Motor neuron (in vitro differentiated cells): ENCODE measurements around the gene RAN. TPM values are rescaled to one million over a fixed set of nuclear protein-coding genes. Genes with fewer than 3 reads are reported as not detected.
A peak's percentile ranks its signal among the peaks of the same experiment; 100 is the strongest.

Source experiments
- ATAC-seq, 8 experiments: fragments of 200-7000 bp; cut with Tn5 transposase; replicated peaks in 6 of 8; 2 replicates each; pipeline ENCODE4 v1.8.0; 2021; ENCODE audit warnings: mild to moderate bottlenecking in 8 of 8, moderate library complexity in 8 of 8
- H3K27ac ChIP-seq, 2 donors: fragments of 250-450 bp; sonication (Bioruptor Pico); 2 replicates each; pipeline ENCODE4 v1.9.0; 2021; ENCODE audit warnings: antibody characterized with exemption in 2 of 2, mild to moderate bottlenecking in 2 of 2, moderate library complexity in 1 of 2
- H3K4me1 ChIP-seq, 2 donors: fragments of 250-450 bp; sonication (Bioruptor Pico); replicated peaks in 1 of 2; 2 replicates each; pipeline ENCODE4 v1.6.1; 2021; ENCODE audit warnings: antibody characterized with exemption in 2 of 2, mild to moderate bottlenecking in 2 of 2, moderate library complexity in 1 of 2
- H3K4me3 ChIP-seq, 5 donors: fragments of 250-450 bp; sonication (Bioruptor Pico); 2 replicates each; pipeline ENCODE4 v1.9.0; 2021; ENCODE audit warnings: antibody characterized with exemption in 5 of 5, mild to moderate bottlenecking in 5 of 5, moderate library complexity in 4 of 5
- WGBS, 10 experiments: fragments of 450-650 bp; shearing (Covaris generic); methylation state at CpG; one replicate each; pipeline ENCODE4 v1.0.0; 2022; 5-methylcytosine and 5-hydroxymethylcytosine counted together
- in situ Hi-C, 9 experiments: fragments of 400-800 bp; cut with MboI; loops; one replicate each; pipeline ENCODE4 v1.15.0; 2021; ENCODE audit warnings: low sequenced_read_pairs in 9 of 9, low pct_unique_long_range_greater_than_20kb in 2 of 9; ENCODE audit not compliant: unreplicated experiment in 9 of 9
- total RNA-seq, 8 experiments: library from RNA; unstranded; fragments of 300-600 nt; gene quantifications; 2 replicates each; pipeline versions ENCODE4 v1.2.3 to v1.2.4, GENCODE V29; 2022

The RAN gene
- total RNA-seq = 100 to 1,000 TPM; 162 to 797 (median 416) TPM

DNA sequence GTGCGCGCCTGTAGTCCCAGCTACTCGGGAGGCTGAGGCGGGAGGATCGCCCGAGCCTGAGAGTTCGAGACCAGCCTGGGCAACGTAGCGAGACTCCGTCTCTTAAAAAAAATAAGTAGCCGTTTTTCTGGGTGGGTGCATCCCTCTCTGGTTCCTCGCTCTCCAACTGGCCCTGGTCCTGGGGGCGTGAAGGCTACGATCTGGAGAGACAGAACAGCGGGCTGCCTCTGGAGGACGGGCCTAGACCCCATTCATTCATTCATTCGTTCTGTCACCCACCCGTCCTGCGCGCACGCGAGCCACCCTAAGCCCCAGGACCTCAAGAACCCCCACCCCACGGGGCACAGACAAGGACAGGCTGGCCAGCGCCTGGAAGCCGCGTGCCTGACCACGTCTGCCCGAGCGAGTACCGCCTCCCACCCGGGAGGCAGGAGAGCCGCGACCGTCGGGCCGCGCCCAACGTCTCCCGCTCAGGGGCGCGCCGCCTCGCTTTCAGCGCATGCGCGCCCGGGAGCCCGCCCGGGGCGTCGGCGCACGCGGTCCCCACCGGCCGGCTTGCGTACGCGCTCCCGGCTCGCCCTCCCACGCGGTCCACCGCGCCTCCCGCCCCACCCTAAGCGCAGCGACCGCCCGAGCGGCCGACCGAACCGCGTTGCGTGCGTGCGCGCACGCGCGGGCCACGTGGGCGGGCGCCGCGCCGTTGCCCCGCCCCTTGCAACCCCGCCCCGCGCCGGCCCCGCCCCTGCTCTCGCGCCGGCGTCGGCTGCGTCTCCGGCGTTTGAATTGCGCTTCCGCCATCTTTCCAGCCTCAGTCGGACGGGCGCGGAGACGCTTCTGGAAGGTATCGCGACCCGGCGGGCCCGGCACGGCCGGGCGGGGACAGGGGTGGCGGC, at the start of gene RAN:
RAN (plus strand) TSS at position 781 of the 893 bp plus-strand sequence. CDS start 528 bp downstream, outside the sequence.
- Histone ChIP-seq H3K4me1 (peaks cover 10 to 21% of the 10 kb centered on the region in 2 donors), H3K27ac (peak within 1 kb of the TSS; percentile 93 to 95), H3K4me3 (peak within 1 kb of the TSS; percentile 72 to 86 (median 76))
- ATAC-seq = peak; percentile 70 to 88 (median 85)
- in situ Hi-C loops = no loop called here
- 0 to 80% (median 6%) methylated on average over 1 to 13 of the region's 118 CpGs; no CpG with 5 or more reads in 4 of the 10 experiments for WGBS, 10 experiments

DNA sequence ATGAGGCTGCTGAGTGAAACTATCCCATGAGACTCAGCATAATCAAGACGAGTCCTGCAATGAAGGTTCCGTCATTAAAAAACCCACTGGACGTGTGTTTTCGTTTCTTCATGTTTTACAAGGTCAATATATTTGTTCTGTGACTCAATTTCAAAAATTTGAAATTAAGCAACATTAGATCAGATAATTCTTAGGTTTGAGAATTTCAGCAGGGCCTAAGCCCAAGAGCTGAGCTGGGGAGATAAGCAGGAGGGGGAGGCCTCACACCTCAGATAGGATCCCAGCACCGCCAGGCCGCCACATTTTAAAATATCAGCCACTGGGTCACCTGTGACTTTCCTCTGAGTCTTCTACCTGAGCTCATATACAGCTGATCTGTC, 46.1 kb upstream of the RAN start:
- no peak for ATAC-seq
- 60 to 100% (median 92%) methylated on average over 1 to 5 of the region's 6 CpGs; no CpG with 5 or more reads in 1 of the 10 experiments for WGBS, 10 experiments
- no peak overlapping the region for H3K27ac ChIP-seq
- in situ Hi-C loops = no loop called here
- H3K4me1 ChIP-seq = peaks cover 0 to 3% of the 10 kb centered on the region in 2 donors
- no peak overlapping the region for H3K4me3 ChIP-seq

DNA sequence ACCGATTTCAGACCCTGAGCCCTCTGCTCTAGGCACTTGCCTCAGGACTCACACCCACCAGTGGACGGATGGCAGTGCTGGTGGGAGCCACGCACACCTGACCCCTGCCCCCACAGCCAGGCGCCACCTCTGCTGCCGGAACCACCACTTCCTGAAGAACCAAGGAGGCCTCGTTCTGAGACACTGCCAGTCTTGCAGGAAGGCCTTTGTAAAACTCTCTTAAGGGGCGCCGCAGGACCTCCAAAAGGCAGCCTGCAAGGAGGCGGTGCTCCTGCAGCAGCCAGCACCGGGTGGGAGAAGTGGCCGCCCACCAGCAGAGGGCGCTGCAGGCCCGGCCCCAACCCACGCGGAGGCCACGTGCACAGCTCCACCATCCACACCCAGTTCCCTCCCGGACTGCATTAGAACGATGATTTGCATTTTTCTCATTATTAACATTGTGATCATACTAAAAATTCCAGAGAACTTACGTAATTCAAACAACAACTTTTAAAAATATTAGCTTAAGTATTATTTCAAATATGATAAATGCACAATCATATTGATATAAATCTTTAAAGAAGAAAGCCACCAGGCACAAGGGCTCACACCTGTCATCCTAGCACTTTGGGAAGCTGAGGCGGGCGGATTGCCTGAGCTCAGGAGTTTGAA, 45.6 kb upstream of the RAN start:
- Histone ChIP-seq H3K4me3 (no peak overlapping the region), H3K4me1 (peaks cover 0 to 3% of the 10 kb centered on the region in 2 donors), H3K27ac (no peak overlapping the region)
- in situ Hi-C loops = no loop called here
- 70 to 100% (median 100%) methylated on average over 1 to 12 of the region's 21 CpGs; no CpG with 5 or more reads in 1 of the 10 experiments for WGBS, 10 experiments
- ATAC-seq = peak in 6 of 8 experiments; percentile 29 to 95 (median 77)

DNA sequence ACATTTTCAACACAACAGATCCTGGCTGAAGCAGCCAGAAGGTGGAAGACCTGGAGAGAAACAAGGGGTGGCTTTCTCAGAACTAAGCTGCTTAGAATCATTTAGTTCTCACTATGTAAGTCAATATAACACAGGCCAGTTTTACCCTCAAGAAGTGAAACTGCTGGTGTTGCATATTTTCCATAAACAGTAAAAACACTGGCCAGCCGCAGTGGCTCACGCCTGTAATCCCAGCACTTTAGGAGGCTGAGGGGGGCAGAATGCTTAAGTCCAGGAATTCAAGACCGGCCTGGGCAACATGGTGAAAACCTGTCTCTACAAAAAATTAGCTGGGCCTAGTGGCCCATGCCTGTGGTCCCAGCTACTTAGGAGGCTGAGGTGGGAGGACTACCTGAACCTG, 44.4 kb upstream of the RAN start:
- 0 to 100% (median 40%) methylated on average over 1 to 3 of the region's 3 CpGs; no CpG with 5 or more reads in 7 of the 10 experiments for WGBS, 10 experiments
- Histone ChIP-seq H3K4me3 (no peak overlapping the region), H3K4me1 (peaks cover 7 to 8% of the 10 kb centered on the region in 2 donors), H3K27ac (no peak overlapping the region)
- ATAC-seq = peak in 2 of 8 experiments; percentile 25 to 60
- in situ Hi-C loops = no loop called here

DNA sequence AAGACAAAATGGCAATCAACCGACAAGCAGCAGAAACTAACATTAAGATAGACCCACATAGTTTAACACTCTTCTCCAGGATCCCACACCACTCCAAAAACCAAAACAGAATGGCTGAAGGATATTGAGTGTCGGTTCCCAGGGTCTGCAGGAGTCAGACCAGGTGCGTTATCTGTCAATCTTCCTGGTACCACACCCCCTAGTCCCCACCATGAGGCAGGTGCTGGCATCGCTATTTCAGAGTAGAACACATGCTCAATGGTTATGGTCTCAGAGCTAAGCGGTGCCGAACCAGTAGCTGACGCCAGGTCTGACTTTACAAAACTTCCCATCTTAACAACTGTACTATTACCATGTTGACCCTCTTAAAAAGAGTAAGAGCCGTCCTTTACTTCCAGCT, 43.0 kb upstream of the RAN start:
- WGBS, 10 experiments = 57 to 100% (median 83%) methylated on average over 1 to 6 of the region's 8 CpGs; no CpG with 5 or more reads in 3 of the 10 experiments
- no peak overlapping the region for H3K27ac ChIP-seq
- in situ Hi-C loops = no loop called here
- no peak for ATAC-seq
- H3K4me3 ChIP-seq = no peak overlapping the region
- H3K4me1 ChIP-seq = peaks cover 15 to 17% of the 10 kb centered on the region in 2 donors

DNA sequence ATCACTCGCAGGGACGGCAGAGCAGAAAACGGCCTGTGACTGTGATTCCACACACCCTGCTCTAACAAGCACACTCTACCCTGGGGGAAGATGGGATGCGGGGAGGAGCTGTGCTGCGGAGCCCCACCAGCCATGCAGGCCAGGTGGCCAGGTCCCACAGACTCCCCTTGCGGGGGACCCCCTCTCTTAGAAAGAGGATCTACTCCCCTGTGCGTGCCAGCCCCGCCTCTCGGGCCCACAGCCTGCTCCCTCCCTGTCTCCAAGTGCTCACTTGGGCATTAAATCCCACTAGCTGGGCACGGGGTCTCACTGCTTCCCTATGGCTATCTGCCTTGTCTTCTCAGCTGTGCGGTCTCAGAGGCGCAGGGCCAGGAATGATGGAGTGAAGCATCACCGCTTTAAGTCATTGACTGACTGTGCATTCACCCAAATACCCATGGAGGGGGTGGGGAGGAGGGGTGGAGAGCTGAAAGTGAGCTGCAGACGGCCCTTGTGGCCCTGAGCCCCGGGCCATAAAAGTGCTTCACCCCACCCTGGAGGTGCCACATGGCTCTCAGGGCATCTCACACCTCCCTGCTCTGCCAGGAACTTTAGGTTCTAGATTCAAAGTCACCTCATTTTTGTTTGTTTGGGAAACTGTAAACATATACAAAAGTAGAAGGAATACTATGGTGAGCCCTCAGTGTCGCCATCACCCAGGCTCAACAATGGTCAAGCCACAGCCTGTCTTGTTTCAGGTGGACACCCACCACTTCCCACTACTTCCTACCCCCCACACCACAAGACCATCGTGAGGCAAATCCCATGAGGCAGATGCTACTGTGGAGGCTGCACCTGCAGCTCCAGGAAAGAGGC, 42.2 kb upstream of the RAN start:
- Histone ChIP-seq H3K4me1 (peaks cover 15 to 17% of the 10 kb centered on the region in 2 donors), H3K4me3 (no peak overlapping the region), H3K27ac (no peak overlapping the region)
- ATAC-seq = peak in 3 of 8 experiments; percentile 9 to 26 (median 17)
- 43 to 100% (median 84%) methylated on average over 1 to 6 of the region's 17 CpGs; no CpG with 5 or more reads in 4 of the 10 experiments for WGBS, 10 experiments
- in situ Hi-C loops = no loop called here

DNA sequence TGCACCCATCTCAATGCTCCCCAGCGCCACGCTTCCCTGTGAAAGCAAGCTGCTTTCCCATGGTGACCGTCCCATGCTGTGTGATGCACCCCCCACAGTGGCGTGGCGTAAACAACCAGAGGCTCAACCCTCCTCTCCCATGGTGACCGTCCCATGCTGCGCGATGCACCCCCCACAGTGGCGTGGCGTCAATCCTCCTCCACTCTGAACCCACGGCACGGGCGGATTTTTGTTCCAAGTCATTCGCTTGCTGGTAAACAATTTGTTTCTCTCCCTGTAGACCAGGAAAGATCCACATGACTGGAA, 41.7 kb upstream of the RAN start:
- no peak overlapping the region for H3K4me3 ChIP-seq
- peaks cover 20 to 23% of the 10 kb centered on the region in 2 donors for H3K4me1 ChIP-seq
- H3K27ac ChIP-seq = no peak overlapping the region
- 77 to 100% (median 87%) methylated on average over 3 to 9 of the region's 14 CpGs; no CpG with 5 or more reads in 3 of the 10 experiments for WGBS, 10 experiments
- in situ Hi-C loops = no loop called here
- ATAC-seq = peak in 1 of 8 experiments; percentile 25

DNA sequence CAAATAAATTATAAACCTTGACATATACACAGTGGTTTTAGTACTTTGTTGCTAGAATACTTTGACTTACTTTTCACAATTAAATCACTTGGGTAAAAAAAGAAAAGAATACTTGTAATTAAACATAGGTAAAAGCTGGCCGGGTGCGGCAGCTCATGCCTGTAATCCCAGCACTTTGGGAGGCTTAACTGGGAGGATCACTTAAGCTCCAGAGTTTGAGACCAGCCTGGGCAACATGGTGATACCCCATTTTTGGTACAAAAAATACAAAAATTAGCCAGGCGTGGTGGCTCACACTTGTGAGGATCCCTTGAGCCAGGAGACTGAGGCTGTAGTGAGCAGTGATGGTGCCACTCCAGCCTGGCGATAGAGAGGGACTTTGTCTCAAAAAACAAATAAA, 40.6 kb upstream of the RAN start:
- Histone ChIP-seq H3K27ac (no peak overlapping the region), H3K4me1 (peaks cover 20 to 29% of the 10 kb centered on the region in 2 donors), H3K4me3 (no peak overlapping the region)
- in situ Hi-C loops = no loop called here
- no peak for ATAC-seq
- 87 to 100% (median 96%) methylated on average over 1 to 4 of the region's 4 CpGs; no CpG with 5 or more reads in 2 of the 10 experiments for WGBS, 10 experiments

DNA sequence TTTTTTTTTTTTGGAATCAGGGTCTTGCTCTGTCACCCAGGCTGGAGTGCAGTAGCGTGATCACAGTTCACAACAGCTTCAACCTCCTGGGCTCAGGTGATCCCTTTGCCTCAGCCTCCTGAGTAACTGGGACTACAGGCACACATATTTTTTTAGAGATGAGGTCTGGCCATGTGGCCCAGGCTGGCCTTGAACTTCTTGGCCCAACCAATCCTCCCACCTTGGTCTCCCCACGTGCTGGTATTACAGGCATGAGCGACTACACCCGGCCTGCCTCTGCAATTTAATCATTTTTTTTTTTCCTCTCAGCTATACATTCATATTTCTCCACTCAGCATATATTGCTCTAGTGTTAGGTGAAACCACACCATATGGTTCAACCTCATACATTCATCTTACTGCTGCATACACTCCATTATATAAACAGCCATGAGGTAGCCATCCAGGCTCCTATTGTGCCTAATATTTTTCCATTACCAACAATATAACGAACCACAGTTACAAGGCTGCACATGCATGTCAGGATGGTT, 39.9 kb upstream of the RAN start:
- H3K4me1 ChIP-seq = peaks cover 20 to 29% of the 10 kb centered on the region in 2 donors
- in situ Hi-C loops = no loop called here
- H3K4me3 ChIP-seq = no peak overlapping the region
- 48 to 100% (median 87%) methylated on average over 1 to 5 of the region's 5 CpGs; no CpG with 5 or more reads in 2 of the 10 experiments for WGBS, 10 experiments
- ATAC-seq = no peak
- H3K27ac ChIP-seq = no peak overlapping the region

DNA sequence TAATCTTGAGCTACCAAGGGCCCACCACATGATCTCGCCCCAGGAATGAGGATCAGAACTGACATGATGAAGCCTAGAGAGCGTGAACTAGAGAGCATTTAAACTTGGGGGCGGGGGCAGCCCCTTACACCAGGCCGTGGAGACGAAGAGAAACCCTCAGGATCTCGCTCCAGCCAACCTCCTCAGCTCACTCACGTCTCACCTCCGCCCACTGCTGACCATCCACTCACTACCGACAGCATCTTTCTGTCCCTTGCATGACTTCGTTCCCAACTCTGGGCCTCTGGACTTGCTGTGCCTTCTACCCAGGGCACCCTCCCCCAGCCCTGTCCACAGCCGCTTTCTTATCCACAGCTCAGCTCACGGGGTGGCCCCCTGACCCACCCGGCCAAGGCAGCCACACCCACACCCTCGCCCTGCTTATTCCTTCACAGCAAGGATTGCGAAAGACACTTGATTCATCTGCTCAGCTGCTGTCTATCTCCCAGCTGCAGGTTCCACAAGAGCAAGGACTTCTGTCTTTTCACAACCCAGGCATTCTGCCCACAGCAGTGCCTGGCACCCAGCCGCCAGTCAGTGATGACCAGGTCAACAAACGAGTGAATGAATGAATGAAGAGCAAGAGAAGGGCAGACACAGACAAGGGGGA, 39.2 kb upstream of the RAN start:
- in situ Hi-C loops = no loop called here
- ATAC-seq = peak; percentile 70 to 91 (median 82)
- WGBS, 10 experiments = 42 to 100% (median 80%) methylated on average over 1 to 7 of the region's 17 CpGs; no CpG with 5 or more reads in 3 of the 10 experiments
- Histone ChIP-seq H3K4me3 (no peak overlapping the region), H3K27ac (no peak overlapping the region), H3K4me1 (peaks cover 24 to 34% of the 10 kb centered on the region in 2 donors)

DNA sequence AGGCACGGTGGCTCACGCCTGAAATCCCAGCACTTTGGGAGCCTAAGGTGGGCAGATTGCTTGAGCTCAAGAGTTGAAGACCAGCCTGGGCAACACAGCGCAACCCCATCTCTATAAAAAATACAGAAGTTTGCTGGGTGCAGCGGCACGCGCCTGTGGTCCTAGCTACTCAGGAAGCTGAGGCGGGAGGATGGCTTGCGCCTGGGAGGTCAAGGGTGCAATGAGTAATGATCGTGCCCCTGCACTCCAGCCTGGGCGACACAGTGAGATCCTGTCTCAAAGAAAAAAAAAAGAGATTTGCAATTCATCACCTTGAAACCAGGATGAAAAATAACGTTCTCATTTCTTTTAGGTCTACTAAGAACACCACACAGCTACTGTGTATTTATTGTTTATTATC, 36.9 kb upstream of the RAN start:
- no peak overlapping the region for H3K4me3 ChIP-seq
- peaks cover 31 to 45% of the 10 kb centered on the region in 2 donors for H3K4me1 ChIP-seq
- in situ Hi-C loops = no loop called here
- no peak for ATAC-seq
- WGBS, 10 experiments = 61 to 100% (median 76%) methylated on average over 1 to 9 of the region's 11 CpGs; no CpG with 5 or more reads in 2 of the 10 experiments
- no peak overlapping the region for H3K27ac ChIP-seq

DNA sequence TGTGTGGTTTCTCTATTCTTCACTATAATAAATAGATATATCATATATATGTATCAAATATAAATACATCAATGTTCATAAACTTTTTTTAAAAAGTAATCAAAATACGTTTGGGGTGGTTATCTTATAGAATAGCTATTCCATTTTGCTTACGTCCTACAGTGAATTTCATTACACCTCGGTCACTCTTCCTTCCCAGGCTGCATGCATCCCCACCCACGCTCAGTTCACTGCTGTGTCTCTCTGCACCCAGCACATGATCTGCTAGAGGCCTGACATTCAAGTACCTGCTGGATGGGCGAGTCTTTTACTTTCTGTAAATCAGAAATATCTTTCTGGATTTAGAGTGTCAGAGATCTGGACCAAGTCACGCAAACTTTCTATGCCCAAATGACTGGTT, 36.4 kb upstream of the RAN start:
- in situ Hi-C loops = no loop called here
- WGBS, 10 experiments = 60 to 90% (median 78%) methylated on average over 1 to 6 of the region's 6 CpGs; no CpG with 5 or more reads in 1 of the 10 experiments

More for the DNA sequence above, 36.4 kb upstream of the RAN start:
- ATAC-seq = no peak
- Histone ChIP-seq H3K4me1 (peaks cover 36 to 45% of the 10 kb centered on the region in 2 donors), H3K4me3 (no peak overlapping the region), H3K27ac (no peak overlapping the region)
